GM19239 (cell line): ENCODE results near the gene WIPF3.
"Not testable (repeated sequence)": the region's sequence is repeated elsewhere in the genome, so short reads cannot be mapped to it uniquely, and the experiment has no call there.

Source experiments
- DNase-seq: peaks from one replicate; pipeline ENCODE4 v3.0.0; 2011; ENCODE audit warnings: low spot score; ENCODE audit not compliant: insufficient read length
- FAIRE-seq: peaks from 2 replicates; lab custom pipeline; 2011; peaks lifted over from hg19 to GRCh38; lab: Jason Lieb, UNC

Gene WIPF3

DNA sequence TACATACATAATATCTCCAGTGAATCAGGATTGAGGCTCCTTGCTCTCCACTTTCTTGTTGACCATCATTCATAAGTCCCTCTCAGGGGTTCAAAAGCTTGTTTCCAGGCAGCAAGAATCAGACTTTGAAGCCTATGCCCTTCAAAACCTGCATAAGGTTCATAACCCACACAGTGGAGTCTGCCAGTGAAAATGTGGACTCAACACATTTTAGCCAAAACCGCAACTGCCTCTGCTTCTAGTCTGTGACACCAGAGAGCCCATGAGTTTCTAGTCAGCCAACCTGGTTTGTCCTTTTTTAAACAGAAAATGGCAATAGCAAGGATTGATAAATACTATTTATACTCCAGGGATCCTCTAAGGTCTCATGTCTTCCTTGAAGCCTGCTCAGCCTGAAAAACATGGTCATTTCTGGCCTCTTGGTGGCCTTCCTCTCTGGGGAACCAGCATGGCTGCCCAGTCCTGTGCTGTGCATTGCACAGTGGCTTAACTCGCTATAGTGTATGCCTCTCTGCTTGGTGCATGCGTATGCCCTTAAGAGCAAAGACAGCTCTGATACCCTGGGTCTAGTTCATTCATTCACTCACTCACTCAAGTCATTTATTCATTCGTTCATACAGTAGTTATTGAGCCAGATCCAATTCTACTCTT lies 67.5 kb downstream of the WIPF3 start:
- DNase-seq (no peak), FAIRE-seq (no peak)

DNA sequence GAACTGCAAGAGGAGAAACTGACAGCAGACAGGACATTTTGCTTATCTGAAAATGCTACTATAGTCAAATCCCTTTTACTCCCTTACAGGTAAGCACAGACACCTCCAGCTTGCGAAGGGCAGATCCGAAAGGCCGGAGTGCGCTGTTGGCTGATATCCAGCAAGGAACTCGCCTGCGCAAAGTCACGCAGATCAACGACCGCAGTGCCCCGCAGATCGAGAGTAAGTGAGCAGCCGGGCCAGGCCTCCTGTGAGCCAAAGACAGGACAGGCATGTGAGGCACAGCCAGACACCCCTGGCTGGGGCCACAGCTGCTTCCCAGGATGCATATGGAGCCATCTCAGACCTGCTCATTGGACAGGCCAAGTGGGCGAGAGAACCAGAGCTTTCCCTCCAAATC lies 69.4 kb downstream of the WIPF3 start:
- DNase-seq (no peak), FAIRE-seq (no peak)

DNA sequence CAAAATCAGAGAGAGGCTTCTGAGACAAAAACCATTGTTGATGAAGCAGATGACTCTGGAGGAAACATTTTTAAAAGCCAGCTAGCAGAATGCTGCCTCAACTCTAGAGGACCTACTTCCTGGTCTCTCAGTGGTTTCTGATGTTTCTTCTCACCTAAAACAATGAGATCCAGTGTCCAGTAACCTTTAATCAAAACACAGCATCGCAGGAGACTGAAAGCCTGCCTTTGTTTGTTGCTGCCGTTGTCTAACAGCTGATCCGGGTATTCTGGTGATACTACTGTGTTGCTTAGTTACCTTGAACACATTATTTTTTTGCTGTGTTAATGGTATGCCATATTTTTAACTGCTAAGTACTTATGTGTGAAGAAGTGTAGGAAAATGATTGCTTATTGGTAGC lies 70.9 kb downstream of the WIPF3 start:
- no peak for DNase-seq
- no peak for FAIRE-seq

DNA sequence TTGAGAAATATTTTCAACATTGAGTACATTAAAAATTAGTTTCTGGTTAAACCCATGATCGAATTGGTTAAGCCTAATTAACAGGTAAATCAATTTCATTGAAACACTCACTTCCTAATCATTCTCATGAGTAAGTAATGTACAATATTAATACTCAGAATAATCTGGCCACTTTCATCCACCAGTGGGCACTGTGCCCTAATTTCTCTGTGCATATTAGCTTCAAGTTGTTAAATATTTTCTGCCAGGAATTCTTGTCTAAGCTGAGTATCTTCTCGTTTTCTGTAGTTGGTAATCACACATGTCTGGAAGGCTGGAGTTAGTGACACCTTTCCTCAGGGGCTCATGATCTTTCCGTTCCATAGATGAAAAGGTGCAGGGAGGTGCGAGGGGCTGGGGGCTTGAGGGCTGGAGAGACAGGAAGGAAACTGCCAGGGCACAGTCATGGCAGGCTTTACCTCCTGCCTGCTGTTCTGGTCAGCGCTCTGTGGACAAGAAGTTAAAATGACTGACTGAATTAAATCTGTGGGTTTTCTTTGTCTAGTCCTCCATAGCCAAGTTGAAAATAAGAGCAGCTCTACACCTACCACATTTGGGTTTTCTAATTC lies 71.9 kb downstream of the WIPF3 start:
- no peak for DNase-seq
- FAIRE-seq, result peak; percentile 47

DNA sequence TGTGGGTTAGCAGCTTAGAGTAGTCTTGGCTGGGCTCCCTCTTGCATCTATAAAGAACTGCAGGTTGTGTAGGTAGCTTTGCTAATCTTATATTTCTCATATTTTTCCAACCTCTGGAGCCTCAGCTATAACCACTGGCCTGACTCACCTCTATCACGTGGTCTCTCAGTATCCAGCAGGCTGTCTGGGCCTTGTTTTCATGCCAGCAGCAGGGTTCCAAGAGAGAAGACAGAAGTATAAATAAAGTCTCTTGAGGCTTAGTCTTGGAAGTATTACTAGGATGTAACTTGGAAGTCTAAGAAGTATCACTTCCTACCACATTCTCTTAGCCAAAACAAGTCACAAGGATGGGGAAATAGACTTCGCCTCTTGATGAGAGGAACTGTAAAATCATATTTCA lies 73.3 kb downstream of the WIPF3 start:
- no peak for DNase-seq
- FAIRE-seq, result no peak

DNA sequence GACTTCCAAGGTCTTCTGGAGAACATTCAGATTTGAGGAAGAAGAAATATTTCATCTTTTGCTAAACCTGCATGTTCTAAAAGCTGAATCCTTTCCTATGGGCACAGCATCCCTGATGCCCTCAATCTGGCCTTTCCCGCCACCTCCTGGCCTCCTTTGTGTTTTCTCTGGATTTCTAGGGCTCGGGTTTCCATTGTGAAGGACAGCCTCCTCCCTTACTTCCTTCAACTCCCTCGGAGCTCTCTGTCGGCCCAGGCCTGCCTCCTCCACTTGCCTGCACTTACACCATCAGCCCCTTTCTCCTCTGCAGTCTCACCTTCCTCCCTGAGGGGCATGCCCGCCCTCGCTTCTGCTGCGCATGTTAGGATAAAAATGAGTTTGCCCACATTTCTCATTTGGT lies 75.4 kb downstream of the WIPF3 start:
- no peak for DNase-seq
- no peak for FAIRE-seq

DNA sequence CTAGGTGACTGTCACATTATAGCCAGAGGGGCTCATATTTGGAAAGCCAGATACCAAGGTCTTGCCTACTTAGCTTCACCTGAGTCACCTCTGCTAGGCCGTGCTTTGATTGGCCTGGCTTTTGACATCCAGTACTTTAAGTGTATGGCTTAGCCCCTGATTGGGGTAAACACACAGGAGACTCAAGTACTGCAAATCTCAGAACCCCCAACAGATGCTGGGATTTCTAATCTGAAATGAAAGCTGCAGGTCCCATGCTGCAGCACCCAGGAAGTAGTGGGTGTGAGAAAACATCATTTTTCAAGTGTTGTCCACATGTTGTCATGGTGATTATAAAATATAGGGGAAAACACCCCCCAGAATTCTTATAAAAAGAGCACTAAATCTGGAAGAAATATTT lies 76.2 kb downstream of the WIPF3 start:
- FAIRE-seq (no peak), DNase-seq (no peak)

DNA sequence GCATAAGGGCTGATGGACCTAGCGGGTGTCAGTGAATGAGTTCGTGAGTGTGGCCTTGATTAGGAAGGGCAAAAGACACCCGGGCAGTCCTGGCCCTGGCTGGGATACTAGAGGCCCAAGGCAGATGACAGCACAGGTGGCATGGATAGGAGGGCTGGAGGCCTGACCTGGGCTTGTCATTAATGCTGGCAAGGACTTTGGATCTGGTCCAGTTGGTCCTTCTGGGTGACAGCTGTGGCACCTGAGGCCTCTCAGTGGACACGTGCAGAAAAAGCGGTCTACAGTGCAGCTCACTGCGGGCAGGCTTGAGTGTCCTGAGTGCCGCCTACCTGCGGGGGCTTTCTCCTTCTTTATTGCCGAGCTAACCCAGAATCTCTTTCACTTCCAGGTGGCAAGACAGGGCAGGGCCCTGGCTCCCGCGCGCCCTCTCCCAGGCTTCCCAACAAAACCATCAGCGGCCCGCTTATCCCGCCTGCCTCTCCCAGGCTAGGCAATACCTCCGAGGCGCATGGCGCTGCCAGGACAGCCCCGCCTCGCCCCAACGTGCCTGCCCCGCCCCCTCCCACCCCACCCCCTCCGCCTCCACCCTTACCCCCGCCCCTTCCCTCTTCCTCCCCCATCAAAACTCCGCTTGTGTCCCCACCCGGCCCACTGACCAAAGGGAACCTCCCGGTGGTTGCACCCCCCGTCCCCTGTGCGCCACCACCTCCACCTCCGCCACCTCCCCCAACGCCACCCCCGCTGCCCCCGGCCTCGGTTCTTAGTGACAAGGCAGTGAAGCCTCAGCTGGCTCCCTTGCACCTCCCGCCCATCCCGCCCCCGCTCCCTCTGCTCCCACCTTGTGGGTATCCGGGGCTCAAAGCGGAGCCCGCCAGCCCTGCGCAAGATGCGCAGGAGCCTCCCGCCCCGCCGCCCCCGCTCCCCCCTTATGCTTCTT lies 77.4 kb downstream of the WIPF3 start:
- FAIRE-seq, result no peak

DNA sequence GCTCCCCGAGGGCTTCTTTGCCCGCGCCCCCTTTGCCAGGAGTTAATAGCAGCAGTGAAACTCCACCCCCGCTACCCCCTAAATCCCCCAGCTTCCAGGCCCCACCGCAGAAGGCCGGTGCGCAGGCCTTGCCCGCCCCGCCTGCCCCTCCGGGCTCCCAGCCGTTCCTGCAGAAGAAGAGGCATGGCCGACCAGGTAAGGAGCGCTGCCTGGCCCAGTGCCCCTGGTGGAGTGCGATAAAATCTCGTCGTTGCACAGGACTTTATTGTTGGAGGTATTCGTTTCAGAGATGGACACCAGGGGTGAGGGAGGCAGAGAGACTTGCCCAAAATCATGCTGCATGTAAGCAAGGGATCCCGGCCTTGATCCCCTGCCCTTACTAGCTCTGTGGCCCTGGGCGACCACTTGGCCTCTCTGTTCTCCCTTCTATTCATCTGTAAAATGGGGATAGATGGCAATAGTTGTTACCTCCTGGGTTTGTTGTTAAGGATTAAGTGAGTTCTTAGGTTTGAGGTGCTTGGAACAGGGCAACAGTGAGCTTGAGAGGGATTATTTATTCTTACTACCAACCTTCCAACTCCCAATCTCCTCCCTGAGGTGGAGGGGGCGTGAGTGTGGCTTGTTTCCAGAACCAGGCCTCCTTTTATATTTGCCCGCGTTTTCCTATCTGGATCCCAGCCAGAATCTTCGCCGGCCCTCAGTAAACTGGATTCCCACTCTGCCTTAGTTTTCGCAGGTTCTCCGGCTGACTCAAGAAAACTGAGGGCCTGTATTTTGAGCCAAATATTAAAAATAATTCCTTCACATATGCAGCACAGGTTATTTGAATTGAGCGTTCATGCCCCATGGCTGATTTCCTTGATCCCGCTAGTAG lies 78.3 kb downstream of the WIPF3 start:
- FAIRE-seq (no peak), DNase-seq (no peak)

More for the DNA sequence above, 77.4 kb downstream of the WIPF3 start:
- DNase-seq, result no peak

DNA sequence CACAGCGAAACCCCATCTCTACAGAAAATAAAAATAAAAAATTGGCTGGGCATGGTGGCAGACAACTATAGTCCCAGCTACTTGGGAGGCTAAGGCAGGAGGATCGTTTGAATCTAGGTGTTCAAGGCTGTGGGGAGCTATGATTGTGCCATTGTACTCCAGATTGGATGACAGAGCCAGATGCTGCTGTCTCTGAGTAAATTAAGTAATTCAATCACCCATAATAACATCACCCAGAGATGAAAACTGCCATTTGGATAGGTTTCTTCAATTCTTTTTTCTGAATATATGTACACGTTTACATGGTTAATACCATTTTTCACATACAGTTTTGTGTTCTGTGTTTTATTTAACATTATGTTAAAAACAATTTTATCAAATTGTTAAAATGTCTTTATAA lies 79.3 kb downstream of the WIPF3 start:
- DNase-seq (no peak), FAIRE-seq (no peak)

DNA sequence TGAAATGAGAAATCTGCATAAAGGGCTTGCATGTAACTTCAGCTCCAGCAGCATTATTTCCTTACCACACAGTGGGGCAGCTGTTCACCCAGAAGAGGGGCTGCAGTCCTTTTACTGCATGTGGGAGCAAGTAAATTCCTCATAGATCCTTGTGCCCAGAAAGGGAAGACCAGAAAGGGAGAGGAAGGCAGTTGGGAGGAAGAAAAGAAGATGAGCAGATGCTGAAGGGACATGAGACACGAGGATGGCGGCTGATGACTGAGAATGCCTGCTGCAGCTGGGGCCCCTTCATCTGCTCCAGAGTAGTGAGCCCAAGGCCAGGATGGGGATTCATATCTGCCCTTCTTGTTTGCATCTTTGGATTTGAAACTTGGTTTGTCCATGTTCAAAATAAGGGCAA lies 80.5 kb downstream of the WIPF3 start:
- FAIRE-seq (no peak), DNase-seq (no peak)

DNA sequence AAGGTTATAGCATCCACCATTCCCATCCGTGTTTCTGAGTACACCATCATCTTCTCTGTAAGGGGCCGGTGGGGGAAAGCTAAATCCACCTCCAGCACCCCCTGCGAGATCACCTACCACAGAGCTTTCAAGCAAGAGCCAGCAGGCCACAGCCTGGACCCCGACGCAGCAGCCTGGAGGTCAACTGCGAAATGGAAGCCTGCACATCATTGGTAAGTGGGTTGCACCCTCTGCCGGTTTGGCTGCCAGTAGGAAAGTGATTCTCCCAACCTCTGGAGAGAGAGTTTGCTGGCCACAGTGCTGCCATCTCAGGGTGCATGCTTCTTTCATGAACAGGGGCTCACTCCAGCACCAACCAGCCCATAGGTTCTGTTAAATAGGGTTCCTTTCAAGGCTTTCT lies 81.7 kb downstream of the WIPF3 start:
- DNase-seq (no peak), FAIRE-seq (no peak)

DNA sequence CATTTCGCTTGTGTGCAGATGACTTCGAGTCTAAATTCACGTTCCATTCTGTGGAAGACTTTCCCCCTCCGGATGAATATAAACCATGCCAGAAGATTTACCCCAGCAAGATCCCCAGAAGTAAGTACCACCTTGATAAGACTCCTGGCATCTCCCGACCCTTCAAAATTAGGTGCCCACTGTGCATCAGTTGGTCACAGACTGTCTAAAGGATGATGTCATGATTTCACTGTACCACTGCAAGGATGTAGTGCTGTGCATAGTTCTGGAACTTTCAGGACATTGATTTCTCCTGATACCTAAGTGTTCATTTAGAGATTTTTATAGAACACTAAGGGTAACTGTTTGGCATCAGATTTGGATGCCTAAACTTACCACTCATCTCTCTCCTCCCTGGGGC lies 83.0 kb downstream of the WIPF3 start:
- FAIRE-seq (no peak), DNase-seq (no peak)

DNA sequence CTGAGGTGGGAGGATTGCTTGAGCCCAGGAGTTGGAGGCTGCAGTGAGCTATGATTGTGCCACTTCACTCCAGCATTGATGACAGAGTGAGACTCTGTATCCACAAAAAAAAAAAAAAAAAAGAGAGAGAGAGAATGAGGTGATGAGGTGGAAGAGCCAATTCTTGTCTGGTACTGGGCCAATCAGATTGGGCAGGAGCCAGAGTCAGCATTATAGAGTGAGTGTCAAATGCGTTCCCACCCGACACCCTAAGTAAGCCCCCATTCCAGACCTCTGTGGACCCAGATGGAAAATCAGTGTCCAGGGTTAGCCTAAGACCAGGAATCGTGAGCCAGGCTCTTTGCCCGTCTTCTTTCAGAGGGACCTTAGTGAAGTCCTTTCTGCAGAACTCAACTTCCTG lies 83.9 kb downstream of the WIPF3 start:
- DNase-seq, result no peak
- no peak for FAIRE-seq

DNA sequence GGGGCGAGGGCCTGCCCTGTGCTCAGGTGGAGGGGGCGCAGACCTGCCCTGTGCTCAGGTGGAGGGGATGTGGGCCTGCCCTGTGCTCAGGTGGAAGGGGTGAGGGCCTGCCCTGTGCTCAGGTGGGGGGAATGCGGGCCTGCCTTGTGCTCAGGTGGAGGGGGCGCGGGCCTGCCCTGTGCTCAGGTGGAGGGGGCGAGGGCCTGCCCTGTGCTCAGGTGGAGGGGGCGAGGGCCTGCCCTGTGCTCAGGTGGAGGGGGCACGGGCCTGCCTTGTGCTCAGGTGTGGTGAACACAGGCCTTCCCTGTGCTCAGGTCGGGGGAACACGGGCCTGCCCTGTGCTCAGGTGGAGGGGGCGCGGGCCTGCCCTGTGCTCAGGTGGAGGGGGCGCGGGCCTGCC lies 84.5 kb downstream of the WIPF3 start:
- DNase-seq, FAIRE-seq: not testable (repeated sequence)

DNA sequence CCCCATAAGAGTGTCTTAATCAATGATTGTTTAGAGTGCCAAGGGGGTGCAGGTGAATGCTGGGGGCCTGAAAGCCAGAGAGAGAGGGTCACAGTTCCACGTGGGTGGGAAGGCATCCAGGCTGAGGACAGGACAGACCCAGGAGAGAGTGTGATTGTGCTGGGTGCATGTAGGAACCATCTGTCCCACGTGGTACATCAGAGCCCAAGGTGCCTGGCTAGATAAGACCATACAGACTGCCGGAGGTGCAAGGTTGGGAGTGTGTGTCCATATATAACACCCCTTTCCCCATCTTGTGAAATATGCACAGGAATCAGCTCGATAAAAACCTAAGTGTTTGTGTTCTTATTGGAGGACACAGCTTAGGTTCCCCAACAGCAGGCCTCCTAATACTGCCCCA lies 85.5 kb downstream of the WIPF3 start:
- FAIRE-seq (no peak), DNase-seq (no peak)

DNA sequence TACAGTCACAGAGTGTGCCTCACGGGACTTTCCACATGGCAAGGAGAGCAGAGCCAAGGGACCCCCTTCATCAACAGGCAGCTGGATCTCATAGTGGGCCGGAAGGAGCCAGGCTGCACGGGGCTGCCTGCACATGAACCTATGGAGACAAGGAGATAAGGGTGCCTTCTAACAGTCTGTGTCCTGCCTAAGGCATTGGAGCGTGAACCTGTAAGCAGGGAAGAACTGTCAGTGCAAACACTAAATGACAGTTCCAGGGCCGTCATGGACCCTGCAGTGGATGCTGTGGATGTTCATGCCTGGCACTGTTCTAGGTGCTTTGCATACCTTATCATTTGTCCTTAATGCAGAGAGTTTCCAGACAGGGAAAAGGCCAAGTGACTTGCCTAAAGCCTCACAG lies 85.9 kb downstream of the WIPF3 start:
- FAIRE-seq (no peak), DNase-seq (no peak)

DNA sequence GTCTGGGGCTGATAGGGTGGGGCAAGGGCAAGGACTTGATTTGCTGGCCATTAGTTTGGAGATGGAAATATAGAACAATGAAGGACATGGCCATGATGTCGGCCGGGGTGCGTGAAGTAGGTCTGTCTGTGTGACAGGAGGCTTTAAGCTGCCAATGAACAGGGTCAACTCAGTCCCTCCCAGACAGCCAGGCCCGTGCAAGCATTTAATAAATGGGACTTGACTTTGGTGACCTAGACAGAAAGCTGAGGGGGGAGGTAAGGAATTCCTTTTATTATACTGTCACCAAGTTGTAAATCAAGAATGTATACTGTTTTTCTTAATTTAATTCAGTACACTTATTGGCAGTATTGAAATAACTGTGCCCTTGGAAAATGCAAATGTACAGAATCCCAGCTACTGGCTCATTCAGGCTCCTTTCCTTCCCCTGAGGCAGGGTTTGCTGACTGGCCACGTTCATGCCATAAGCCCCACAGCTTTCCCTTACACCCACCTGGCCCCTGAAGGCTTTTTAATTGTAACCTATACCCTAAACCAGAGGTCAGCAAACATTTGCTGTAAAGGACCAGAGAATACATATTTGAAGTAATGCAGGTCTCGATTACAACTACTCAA lies 87.2 kb downstream of the WIPF3 start:
- DNase-seq (no peak), FAIRE-seq (no peak)

DNA sequence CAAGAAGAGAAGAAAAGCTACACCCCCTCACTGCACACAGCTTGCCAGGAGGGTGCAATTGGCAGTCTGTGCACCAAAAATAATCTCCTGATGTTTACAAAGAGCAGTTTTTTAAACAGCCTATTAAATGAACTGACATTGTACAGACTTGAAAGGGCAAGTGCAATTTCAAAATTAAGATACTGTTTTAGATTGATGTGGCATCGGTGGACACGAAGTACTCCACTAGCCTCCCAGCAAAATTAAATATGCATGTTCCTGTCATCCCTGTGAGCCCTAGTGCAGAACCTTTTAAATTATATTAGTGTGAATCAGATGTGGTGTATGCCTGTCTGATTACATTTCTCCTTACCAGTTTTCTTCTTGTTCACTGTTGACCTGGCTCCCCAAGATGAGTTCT lies 87.9 kb downstream of the WIPF3 start:
- no peak for FAIRE-seq

DNA sequence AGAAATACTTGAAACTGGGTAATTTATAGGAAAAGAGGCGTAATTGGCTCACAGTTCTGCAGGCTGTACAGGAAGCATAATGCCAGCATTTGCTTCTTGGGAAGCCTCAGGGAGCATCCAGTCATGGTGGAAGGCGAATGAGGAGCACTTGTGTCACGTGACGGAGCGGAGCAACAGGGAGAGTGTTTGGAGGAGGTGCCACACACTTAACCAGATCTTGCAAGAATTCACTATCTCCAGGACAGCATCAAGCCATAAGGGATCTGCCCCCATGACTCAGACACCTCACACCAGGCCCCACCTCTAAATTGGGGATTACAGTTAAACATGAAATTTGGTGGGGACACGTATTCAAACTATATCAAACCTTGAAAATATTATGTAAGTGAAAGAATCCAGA lies 89.3 kb downstream of the WIPF3 start:
- DNase-seq (no peak), FAIRE-seq (no peak)

More for the DNA sequence above, 87.9 kb downstream of the WIPF3 start:
- no peak for DNase-seq
